Activated CD8-positive, alpha-beta memory T cell treated with anti-CD3 and anti-CD28 coated beads, Interleukin-2, amount 10 ng/mL, durations not matched to agents 7 days and 5 days (primary cell): ENCODE measurements around the gene PRPH. TPM values are rescaled to one million over a fixed set of nuclear protein-coding genes. Genes with fewer than 3 reads are reported as not detected.
"Not testable (repeated sequence)": the region's sequence is repeated elsewhere in the genome, so short reads cannot be mapped to it uniquely, and the experiment has no call there.

Experiments
- ATAC-seq: fragments of 150-1000 bp; cut with Tn5 transposase; one replicate; pipeline ENCODE4 v1.10.0; 2021; ENCODE audit warnings: moderate library complexity
- CTCF ChIA-PET: fragments of 350-600 bp; sonication (Branson Sonifier 250); formaldehyde crosslinking; loops from one replicate; lab custom pipeline; 2021; ENCODE audit warnings: antibody characterized with exemption; lab: Charles Lee
- DNase-seq: peaks from one replicate; pipeline ENCODE4 v3.0.0-alpha.2; 2020
- H3K27ac Mint-ChIP-seq: one replicate; pipeline ENCODE4 v1.8.0; 2021; ENCODE audit warnings: mild to moderate bottlenecking, mixed read lengths
- H3K27me3 Mint-ChIP-seq: one replicate; pipeline ENCODE4 v1.8.0; 2021; ENCODE audit warnings: mixed read lengths
- H3K36me3 Mint-ChIP-seq: one replicate; pipeline ENCODE4 v1.8.0; 2021; ENCODE audit warnings: mild to moderate bottlenecking, mixed read lengths
- H3K4me1 Mint-ChIP-seq: one replicate; pipeline ENCODE4 v1.8.0; 2021; ENCODE audit warnings: mixed read lengths
- H3K4me3 Mint-ChIP-seq: one replicate; pipeline ENCODE4 v1.8.0; 2021; ENCODE audit warnings: mild to moderate bottlenecking, moderate library complexity, mixed read lengths
- H3K9me3 Mint-ChIP-seq: one replicate; pipeline ENCODE4 v1.8.0; 2022; ENCODE audit warnings: low read depth, mixed read lengths
- total RNA-seq, 2 experiments: library from RNA; stranded (reverse); gene quantifications; one replicate each; pipeline ENCODE4 v1.2.3, GENCODE V29; 2021

Gene PRPH
- total RNA-seq, result under 1 TPM; 0.26 to 0.35 TPM

DNA sequence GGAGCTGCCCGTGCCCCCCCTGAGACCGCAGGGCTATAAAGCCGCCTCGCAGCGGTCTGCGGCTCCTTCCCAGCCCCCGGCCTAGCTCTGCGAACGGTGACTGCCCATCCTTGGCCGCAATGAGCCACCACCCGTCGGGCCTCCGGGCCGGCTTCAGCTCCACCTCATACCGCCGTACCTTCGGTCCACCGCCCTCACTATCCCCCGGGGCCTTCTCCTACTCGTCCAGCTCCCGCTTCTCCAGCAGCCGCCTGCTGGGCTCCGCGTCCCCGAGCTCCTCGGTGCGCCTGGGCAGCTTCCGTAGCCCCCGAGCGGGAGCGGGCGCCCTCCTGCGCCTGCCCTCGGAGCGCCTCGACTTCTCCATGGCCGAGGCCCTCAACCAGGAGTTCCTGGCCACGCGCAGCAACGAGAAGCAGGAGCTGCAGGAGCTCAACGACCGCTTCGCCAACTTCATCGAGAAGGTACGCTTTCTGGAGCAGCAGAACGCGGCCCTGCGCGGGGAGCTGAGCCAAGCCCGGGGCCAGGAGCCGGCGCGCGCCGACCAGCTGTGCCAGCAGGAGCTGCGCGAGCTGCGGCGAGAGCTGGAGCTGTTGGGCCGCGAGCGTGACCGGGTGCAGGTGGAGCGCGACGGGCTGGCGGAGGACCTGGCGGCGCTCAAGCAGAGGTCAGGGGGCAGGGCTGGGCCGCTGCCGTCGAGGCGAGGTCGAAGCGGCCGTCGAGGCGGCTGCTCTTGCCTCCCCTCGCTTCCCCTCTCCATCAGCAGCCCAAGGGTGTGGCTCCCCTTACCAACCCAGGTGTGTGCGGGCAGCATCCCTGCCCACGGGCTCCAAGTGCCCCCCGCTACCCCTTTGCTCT is at the start of gene PRPH:
Gene PRPH, plus strand, starts transcription at position 66 of the 855 bp plus-strand sequence. Its CDS starts 54 bp downstream, at position 120.
- peaks cover 17% of the 10 kb centered on the region for H3K4me1 Mint-ChIP-seq
- H3K36me3 Mint-ChIP-seq, result no peaks in the 10 kb centered on the region
- H3K27ac Mint-ChIP-seq, result no peak within 1 kb of the TSS
- no peak for ATAC-seq
- H3K9me3 Mint-ChIP-seq, result no peaks in the 10 kb centered on the region
- no peak for DNase-seq
- peaks cover 63% of the 10 kb centered on the region for H3K27me3 Mint-ChIP-seq
- CTCF ChIA-PET, result interaction anchor here (0.6 to 13.8 kb wide), 21 partner anchors 10 to 409 kb away, joined by 3 to 202 read pairs (median 6); partner anchors contain the start of genes C1QL4, DNAJC22 and TROAP
- no peak within 1 kb of the TSS for H3K4me3 Mint-ChIP-seq

DNA sequence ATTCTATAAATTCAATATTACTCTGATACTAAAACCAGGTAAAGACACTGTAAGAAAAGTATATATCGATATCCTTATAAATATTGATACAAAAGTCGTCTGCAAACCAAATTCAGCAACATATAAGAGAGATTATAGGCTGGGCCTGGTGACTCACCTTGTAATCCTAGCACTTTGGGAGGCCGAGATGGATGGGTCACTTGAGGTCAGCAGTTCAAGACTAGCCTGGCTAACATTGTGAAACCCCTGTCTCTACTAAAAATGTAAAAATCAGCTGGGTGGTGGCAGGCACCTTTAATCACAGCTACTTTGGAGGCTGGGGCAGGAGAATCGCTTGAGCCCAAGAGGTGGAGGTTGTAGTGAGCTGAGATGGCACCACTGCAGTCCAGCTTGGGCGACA is 43.6 kb upstream of the PRPH start:
- peaks cover 3% of the 10 kb centered on the region for H3K4me1 Mint-ChIP-seq
- no peaks in the 10 kb centered on the region for H3K27me3 Mint-ChIP-seq
- no peaks in the 10 kb centered on the region for H3K9me3 Mint-ChIP-seq
- ATAC-seq (no peak), DNase-seq (no peak)
- CTCF ChIA-PET, result interaction anchor here (0.7 kb wide), 1 partner anchor 166 kb away, joined by 3 read pairs; no protein-coding TSS in a partner anchor
- H3K36me3 Mint-ChIP-seq, result no peaks in the 10 kb centered on the region
- H3K4me3 Mint-ChIP-seq, result no peak overlapping the region
- H3K27ac Mint-ChIP-seq, result no peak overlapping the region

DNA sequence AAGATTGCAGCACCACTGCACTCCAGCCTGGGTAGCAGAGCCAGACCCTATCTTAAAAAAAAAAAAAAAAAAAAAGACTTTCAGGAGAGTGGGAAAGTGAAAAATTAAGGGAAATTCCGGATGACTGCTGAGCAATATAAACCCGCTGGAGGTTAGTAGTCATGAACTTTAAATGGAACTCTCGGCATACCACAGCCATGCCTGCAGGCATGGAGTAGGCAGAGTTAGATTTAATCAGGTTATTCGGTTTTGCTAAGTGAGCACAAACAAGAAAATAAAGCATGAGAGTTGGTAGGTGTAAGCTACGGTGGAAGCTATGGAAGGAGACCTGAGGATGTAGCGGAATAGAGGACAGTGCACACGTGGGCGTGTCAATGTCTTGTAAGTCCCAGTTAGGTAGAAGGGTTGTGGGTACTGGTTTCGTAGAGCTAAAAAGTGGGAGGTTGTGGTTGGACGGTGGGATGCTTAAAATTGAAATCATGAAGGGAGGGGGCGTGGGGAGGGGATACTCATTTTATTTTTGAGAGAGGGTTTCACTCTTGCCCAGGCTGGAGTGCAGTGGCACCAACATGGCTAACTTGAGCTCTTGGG is 41.8 kb upstream of the PRPH start:
- ATAC-seq, result no peak

DNA sequence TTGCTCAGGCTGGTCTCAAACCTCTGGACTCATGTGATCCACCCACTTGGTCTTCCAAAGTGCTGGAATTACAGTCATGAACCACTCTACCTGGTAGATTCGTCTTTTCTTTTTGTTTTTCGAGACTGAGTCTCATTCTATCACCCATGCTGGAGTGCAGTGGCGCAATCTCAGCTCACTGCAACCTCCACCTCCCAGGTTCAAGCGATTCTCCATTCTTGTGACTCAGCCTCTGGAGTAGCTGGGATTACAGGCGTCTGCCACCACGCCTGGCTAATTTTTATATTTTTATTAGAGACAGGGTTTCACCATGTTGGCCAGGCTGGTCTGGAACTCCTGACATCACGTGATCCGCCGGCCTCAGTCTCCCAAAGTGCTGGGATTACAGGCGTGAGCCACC is 39.5 kb upstream of the PRPH start:
- H3K9me3 Mint-ChIP-seq, CTCF ChIA-PET, H3K27ac Mint-ChIP-seq, DNase-seq, H3K27me3 Mint-ChIP-seq, H3K36me3 Mint-ChIP-seq, ATAC-seq, H3K4me3 Mint-ChIP-seq, H3K4me1 Mint-ChIP-seq: not testable (repeated sequence)

More for the DNA sequence above, 41.8 kb upstream of the PRPH start:
- no peak for DNase-seq
- no peaks in the 10 kb centered on the region for H3K9me3 Mint-ChIP-seq
- no peaks in the 10 kb centered on the region for H3K27me3 Mint-ChIP-seq
- CTCF ChIA-PET, result interaction anchor here (1.1 kb wide), 1 partner anchor 122 kb away, joined by 4 read pairs; the partner anchor contains the start of gene TUBA1B
- H3K36me3 Mint-ChIP-seq, result no peaks in the 10 kb centered on the region
- peaks cover 5% of the 10 kb centered on the region for H3K4me1 Mint-ChIP-seq
- H3K4me3 Mint-ChIP-seq, result no peak overlapping the region
- H3K27ac Mint-ChIP-seq, result no peak overlapping the region

DNA sequence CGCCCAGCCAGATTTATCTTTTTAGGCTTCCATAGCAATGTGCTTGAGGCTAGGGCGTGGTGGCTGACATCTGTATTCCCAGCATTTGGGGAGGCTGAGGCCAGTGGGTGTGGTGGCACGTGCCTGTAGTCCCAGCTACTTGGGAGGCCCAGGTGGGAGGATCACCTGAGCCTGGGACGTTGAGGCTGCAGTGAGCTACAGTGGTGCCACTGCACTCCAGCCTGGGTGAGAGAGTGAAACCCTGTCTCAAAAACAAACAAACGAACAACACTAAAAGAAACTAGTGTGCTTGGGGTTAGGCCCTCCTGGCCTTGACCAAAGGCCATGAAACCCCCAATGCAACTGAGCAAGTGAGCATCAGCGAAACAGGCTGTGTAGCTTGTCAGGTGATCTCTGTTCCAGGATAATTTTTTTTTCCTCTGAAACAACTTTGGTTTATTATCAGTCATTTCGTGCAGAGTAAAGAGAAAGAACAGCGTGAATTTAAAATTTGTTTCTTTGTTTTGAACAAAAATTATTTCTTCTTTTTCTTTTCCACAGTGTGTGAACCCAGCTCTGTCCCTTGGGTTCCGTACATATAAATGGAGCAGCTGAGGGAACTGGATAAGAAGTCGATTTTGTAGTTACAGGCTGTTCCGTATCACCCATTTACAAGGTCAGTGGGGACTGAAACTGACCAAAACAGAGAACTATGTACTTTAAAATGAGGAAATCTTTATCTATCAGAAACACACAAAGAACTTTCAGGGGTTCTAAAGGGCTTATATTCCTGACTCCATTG is 38.9 kb upstream of the PRPH start:
- no peaks in the 10 kb centered on the region for H3K36me3 Mint-ChIP-seq
- H3K4me1 Mint-ChIP-seq, result peaks cover 5% of the 10 kb centered on the region
- H3K4me3 Mint-ChIP-seq, result no peak overlapping the region
- CTCF ChIA-PET, result interaction anchor here (0.7 kb wide), 1 partner anchor 432 kb away, joined by 3 read pairs; no protein-coding TSS in a partner anchor
- no peaks in the 10 kb centered on the region for H3K27me3 Mint-ChIP-seq
- ATAC-seq, result no peak
- no peaks in the 10 kb centered on the region for H3K9me3 Mint-ChIP-seq
- H3K27ac Mint-ChIP-seq, result no peak overlapping the region
- no peak for DNase-seq

DNA sequence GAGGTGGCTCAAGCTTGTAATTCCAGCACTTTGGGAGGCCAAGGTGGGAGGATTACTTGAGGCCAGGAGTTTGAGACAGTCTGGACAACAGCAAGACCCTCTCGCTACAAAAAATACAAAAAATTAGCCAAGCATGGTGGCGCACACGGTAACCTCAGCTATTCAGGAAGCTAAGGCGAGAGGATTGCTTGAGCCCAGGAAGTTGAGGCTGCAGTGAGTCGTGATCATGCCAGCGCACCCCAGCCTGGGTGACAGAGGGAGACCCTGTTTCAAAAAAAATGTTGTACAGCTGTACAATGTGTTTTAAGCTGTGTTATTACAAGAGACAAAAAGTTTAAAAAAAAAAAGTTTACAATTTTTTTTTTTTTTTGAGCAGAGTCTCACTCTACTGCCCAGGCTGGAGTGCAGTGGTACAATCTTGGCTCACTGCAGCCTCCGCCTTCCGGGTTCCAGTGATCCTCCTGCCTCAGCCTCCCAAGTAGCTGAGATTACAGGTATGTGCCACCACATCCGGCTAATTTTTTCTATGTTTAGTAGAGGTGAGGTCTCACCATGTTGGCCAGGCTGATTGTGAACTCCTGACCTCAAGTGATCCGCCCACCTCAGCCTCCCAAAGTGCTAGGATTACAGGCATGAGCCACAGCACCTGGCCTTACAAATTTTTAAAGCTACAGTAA is 37.3 kb upstream of the PRPH start:
- ATAC-seq, H3K36me3 Mint-ChIP-seq, H3K9me3 Mint-ChIP-seq, H3K27ac Mint-ChIP-seq, DNase-seq, H3K4me1 Mint-ChIP-seq, H3K27me3 Mint-ChIP-seq, H3K4me3 Mint-ChIP-seq: not testable (repeated sequence)
- CTCF ChIA-PET, result interaction anchor here (0.6 kb wide), 1 partner anchor 110 kb away, joined by 4 read pairs; no protein-coding TSS in a partner anchor

DNA sequence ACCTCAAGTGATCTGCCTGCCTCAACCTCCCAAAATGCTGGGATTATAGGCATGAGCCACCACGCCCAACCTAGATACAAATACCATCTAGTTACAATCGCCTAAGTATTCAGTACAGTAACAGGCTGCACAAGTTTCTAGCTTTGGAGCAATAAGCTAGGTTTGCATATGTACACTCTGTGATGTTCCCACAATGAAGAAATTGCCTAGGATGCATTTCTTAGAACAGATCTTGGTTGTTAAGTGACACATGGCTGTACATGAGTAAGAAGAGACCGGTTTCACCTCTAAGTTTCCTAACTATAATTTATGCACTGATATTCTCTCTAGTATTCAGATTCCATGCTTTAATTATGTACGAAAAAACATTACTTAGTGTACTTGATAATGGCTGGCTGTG is 35.5 kb upstream of the PRPH start:
- ATAC-seq, result no peak

DNA sequence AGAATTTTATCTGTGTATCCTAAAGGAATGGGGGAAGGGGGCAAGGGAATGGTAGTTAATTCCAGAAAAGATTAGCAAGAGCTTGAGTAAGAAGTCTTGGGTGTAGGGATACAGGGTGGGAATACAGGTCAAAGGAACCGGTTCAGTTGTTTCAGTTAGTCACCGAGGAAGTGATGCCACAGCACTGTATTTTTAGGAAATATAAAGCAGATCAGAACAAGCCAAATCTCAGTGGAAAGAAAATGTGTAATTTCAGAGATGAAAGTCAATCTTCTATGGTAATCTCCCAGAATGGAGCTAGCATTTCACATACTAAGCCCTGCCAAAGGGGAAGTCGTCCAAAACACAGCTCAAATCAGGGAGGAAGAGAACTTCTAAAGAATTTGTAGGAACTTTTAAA is 34.8 kb upstream of the PRPH start:
- H3K27me3 Mint-ChIP-seq, result no peaks in the 10 kb centered on the region
- peaks cover 16% of the 10 kb centered on the region for H3K4me1 Mint-ChIP-seq
- ATAC-seq, result no peak
- peaks cover 2% of the 10 kb centered on the region for H3K36me3 Mint-ChIP-seq
- H3K9me3 Mint-ChIP-seq, result no peaks in the 10 kb centered on the region
- H3K4me3 Mint-ChIP-seq, result no peak overlapping the region
- no peak overlapping the region for H3K27ac Mint-ChIP-seq
- DNase-seq, result no peak
- CTCF ChIA-PET, result interaction anchor here (1.5 to 1.8 kb wide), 2 partner anchors 87 to 190 kb away, joined by 3 to 4 read pairs; partner anchors contain the start of gene RHEBL1

More for the DNA sequence above, 35.5 kb upstream of the PRPH start:
- Mint-ChIP-seq H3K27me3 (no peaks in the 10 kb centered on the region), H3K4me3 (no peak overlapping the region), H3K9me3 (no peaks in the 10 kb centered on the region), H3K36me3 (peaks cover 2% of the 10 kb centered on the region), H3K4me1 (peaks cover 16% of the 10 kb centered on the region), H3K27ac (no peak overlapping the region)
- DNase-seq, result no peak
- CTCF ChIA-PET, result interaction anchor here (1.5 kb wide), 1 partner anchor 88 kb away, joined by 3 read pairs; no protein-coding TSS in a partner anchor

DNA sequence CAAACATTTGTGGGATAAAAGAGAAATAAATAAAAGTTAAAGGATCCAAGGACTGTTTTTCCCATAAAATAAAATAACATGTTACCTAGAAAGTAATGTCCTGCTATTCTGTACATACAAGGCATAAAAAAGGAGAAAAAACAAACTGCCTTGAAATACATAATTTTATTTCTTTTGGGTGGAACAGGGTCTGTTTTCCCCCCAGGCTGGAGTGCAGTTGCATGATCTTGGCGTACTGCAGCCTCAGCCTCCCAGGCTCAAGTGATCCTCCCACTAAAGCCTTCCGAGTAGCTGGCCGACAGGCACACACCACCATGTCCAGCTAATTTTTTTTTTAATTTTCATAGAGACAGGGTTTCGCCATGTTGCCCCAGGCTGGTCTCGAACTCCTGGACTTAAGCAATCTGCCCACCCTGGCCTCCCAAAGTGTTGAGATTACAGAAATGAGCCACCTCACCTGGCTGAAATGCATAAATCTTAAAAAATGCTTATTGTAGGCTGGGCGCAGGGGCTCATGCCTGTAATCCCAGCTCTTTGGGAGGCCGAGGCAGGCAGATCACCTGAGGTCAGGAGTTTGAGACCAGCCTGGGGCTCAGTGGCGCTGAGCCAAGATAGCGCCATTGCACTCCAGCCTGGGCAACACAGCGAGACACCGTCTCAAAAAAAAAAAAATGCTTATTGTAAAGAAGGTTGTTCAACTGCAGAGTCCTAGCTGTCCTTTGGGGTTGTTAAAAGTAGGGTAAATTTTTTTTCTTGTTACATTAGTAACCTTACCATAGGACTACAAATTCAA is 34.2 kb upstream of the PRPH start:
- peaks cover 6% of the 10 kb centered on the region for H3K36me3 Mint-ChIP-seq
- no peak for DNase-seq
- no peak overlapping the region for H3K4me3 Mint-ChIP-seq
- H3K9me3 Mint-ChIP-seq, result no peaks in the 10 kb centered on the region
- no peaks in the 10 kb centered on the region for H3K27me3 Mint-ChIP-seq
- CTCF ChIA-PET, result interaction anchor here (1.5 to 1.8 kb wide), 2 partner anchors 87 to 191 kb away, joined by 3 to 4 read pairs; partner anchors contain the start of gene RHEBL1
- no peak overlapping the region for H3K27ac Mint-ChIP-seq
- no peak for ATAC-seq
- H3K4me1 Mint-ChIP-seq, result peaks cover 16% of the 10 kb centered on the region

DNA sequence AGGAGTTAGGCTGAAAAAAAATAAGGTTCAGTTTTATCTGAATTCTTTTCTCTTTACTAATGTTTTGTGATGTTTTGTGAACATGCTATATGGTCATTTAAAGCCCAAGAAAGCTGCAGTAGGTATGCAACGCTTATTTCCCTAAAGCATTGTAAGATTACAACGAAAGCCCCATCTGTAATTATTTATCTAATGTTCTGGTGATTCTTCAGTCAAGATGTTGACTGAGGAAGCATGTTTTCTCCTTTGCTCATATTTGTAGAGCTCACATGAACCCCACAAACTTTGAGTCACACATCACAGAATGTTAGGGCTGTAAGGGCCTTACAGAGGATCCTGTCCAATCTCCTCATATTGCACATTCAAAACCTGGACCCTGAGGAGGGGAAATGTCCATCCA is 33.2 kb upstream of the PRPH start:
- Mint-ChIP-seq H3K27me3 (no peaks in the 10 kb centered on the region), H3K4me3 (no peak overlapping the region), H3K27ac (no peak overlapping the region), H3K36me3 (peaks cover 11% of the 10 kb centered on the region), H3K9me3 (no peaks in the 10 kb centered on the region), H3K4me1 (peaks cover 21% of the 10 kb centered on the region)
- ATAC-seq (no peak), DNase-seq (no peak)
- CTCF ChIA-PET, result interaction anchor here (1.8 kb wide), 1 partner anchor 192 kb away, joined by 4 read pairs; the partner anchor contains the start of gene RHEBL1

DNA sequence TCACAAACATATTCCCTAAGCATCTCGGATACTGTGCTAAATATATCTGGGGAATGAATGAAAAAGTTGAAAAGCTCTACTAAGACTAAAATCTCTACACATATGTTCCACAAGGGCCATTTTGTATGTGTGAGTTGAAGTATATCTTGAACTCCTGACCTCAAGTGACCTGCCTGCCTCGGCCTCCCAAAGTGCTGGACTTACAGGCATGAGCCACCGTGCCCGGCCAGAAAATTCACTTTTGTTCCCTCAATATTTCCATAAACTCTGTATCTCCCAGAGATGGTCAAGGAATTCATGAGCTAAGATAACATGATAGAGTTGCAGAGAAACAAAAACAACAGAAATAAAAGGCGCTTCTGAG is 31.6 kb upstream of the PRPH start:
- DNase-seq (no peak), ATAC-seq (no peak)
- CTCF ChIA-PET, result interaction anchor here (0.8 to 1.8 kb wide), 10 partner anchors 20 to 132 kb away, joined by 3 to 12 read pairs (median 4); partner anchors contain the start of genes TROAP, TUBA1A and TUBA1B
- peaks cover 23% of the 10 kb centered on the region for H3K36me3 Mint-ChIP-seq
- no peaks in the 10 kb centered on the region for H3K27me3 Mint-ChIP-seq
- peak overlapping the region; percentile 50 for H3K27ac Mint-ChIP-seq
- no peaks in the 10 kb centered on the region for H3K9me3 Mint-ChIP-seq
- H3K4me1 Mint-ChIP-seq, result peaks cover 33% of the 10 kb centered on the region
- H3K4me3 Mint-ChIP-seq, result peak overlapping the region; percentile 94

DNA sequence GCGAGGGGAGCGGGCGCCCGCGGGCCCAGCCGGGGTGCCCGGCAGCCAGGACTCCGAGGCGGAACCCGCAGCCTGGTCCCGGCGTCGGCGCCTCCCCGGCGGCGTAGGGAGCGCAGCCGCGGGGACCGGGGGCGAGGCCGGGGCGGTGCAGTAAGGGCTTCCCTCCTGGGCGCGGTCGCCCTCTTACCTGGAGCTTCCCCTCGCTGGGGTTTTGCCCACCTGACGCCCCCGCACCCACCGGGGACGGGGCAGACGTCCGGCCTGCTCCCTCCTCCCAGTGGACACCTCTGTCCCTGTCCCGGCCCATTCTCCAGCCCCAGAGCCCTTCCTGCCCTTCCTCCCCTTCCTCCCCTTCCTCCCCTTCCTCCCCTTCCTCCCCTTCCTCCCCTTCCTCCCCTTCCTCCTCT is 30.5 kb upstream of the PRPH start:
- Mint-ChIP-seq H3K27ac (peak overlapping the region; percentile 90), H3K9me3 (no peaks in the 10 kb centered on the region), H3K4me1 (peaks cover 43% of the 10 kb centered on the region), H3K27me3 (no peaks in the 10 kb centered on the region), H3K4me3 (peak overlapping the region; percentile 94), H3K36me3 (peaks cover 33% of the 10 kb centered on the region)
- DNase-seq (no peak), ATAC-seq (peak; percentile 56)
- CTCF ChIA-PET, result interaction anchor here (1.2 to 2.7 kb wide), 8 partner anchors 21 to 133 kb away, joined by 3 to 12 read pairs (median 5); partner anchors contain the start of genes TROAP and TUBA1B
